HEK293T (cell line): ENCODE results near the gene DDX10.

ENCODE experiments used
- ARNT ChIP-seq: fragments of 450-650 bp; IDR thresholded peaks from 2 replicates; pipeline ENCODE4 v1.6.1; 2017; ENCODE audit warnings: mild to moderate bottlenecking
- BHLHE40 ChIP-seq: fragments of 450-650 bp; IDR thresholded peaks from 2 replicates; pipeline ENCODE4 v1.6.1; 2016; ENCODE audit warnings: mild to moderate bottlenecking, moderate library complexity, borderline replicate concordance
- CTBP1 ChIP-seq: fragments of 450-650 bp; IDR thresholded peaks from 2 replicates; pipeline ENCODE4 v1.6.1; 2016; ENCODE audit warnings: borderline replicate concordance
- ELF4 ChIP-seq: fragments of 450-650 bp; IDR thresholded peaks from 2 replicates; pipeline ENCODE4 v1.6.1; 2017; ENCODE audit warnings: antibody characterized with exemption
- FOXK2 ChIP-seq: fragments of 450-650 bp; IDR thresholded peaks from 2 replicates; pipeline ENCODE4 v1.6.1; 2016; ENCODE audit warnings: mild to moderate bottlenecking
- FOXM1 ChIP-seq: fragments of 450-650 bp; IDR thresholded peaks from 2 replicates; pipeline ENCODE4 v1.6.1; 2017; ENCODE audit warnings: mild to moderate bottlenecking, borderline replicate concordance
- HDGF ChIP-seq: fragments of 450-650 bp; IDR thresholded peaks from 2 replicates; pipeline ENCODE4 v1.6.1; 2017; ENCODE audit warnings: antibody characterized with exemption, borderline replicate concordance
- L3MBTL2 ChIP-seq: fragments of 450-650 bp; conservative IDR thresholded peaks from 2 replicates; pipeline ENCODE4 v1.6.1; 2016; ENCODE audit warnings: mild to moderate bottlenecking
- LEF1 ChIP-seq: fragments of 450-650 bp; IDR thresholded peaks from 2 replicates; pipeline ENCODE4 v1.6.1; 2017; ENCODE audit warnings: mild to moderate bottlenecking, borderline replicate concordance
- NFRKB ChIP-seq: fragments of 450-650 bp; IDR thresholded peaks from 2 replicates; pipeline ENCODE4 v1.6.1; 2016; ENCODE audit warnings: mild to moderate bottlenecking, moderate library complexity
- SP1 ChIP-seq: fragments of 450-650 bp; IDR thresholded peaks from 2 replicates; pipeline ENCODE4 v1.6.1; 2017
- SUZ12 ChIP-seq: fragments of 450-650 bp; IDR thresholded peaks from 2 replicates; pipeline ENCODE4 v1.6.1; 2016; ENCODE audit warnings: mild to moderate bottlenecking
- TARDBP ChIP-seq: fragments of 450-650 bp; IDR thresholded peaks from 2 replicates; pipeline ENCODE4 v1.6.1; 2016
- ZNF384 ChIP-seq: fragments of 450-650 bp; IDR thresholded peaks from 2 replicates; pipeline ENCODE4 v1.6.1; 2016

DNA sequence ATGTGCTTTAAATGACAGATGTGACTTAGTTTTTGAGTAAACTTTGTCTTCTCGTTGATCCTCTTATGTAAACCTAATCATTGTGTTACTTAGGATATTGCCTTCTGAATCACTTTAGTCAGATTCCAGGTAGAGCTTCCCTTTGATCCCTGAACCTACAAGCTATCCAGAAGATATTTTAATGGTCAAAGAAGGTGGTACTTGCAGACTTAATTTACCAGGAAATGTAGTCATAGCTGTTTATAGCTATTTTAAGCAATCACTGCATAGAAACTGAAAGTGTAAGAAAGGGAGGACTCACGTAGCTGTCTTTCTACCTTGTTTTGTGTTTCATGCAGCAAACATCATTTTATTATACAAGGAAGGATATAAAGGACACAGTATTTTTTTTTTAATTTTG lies 189.5 kb downstream of the DDX10 start:
- TF ChIP-seq BHLHE40 = no peak
- no peak for TF ChIP-seq ELF4
- no peak for TF ChIP-seq ARNT
- no peak for TF ChIP-seq SP1
- TF ChIP-seq SUZ12 = no peak
- no peak for TF ChIP-seq NFRKB
- no peak for TF ChIP-seq ZNF384
- no peak for TF ChIP-seq FOXM1
- TF ChIP-seq TARDBP = no peak
- no peak for TF ChIP-seq CTBP1
- no peak for TF ChIP-seq LEF1
- no peak for TF ChIP-seq L3MBTL2
- no peak for TF ChIP-seq FOXK2
- TF ChIP-seq HDGF = no peak
